ENCODE measurements around the gene FYCO1. TPM values are rescaled to one million over a fixed set of nuclear protein-coding genes. Genes with fewer than 3 reads are reported as not detected.

Gene FYCO1
- total and polyA plus RNA-seq, 2 experiments from 2014 or later: 6.2 to 13.4 TPM

- in situ Hi-C loops (cut with MboI): no loop called here
- Histone ChIP-seq H3K36me3 (ENCODE audit: low read depth) (0 out of 2 replicates have a peak, but pooled peaks cover 3% of the 10 kb centered on the region), H3K9me3 (ENCODE audit: low read depth) (no peaks in the 10 kb centered on the region), H3K27ac (no peak overlapping the region), H3K79me2 (ENCODE audit: insufficient read depth) (no peaks in the 10 kb centered on the region), H2AFZ (no peak overlapping the region), H3K27me3 (replicated peaks; ENCODE audit: insufficient read depth) (no peaks in the 10 kb centered on the region), H3K4me1 (ENCODE audit: insufficient read depth) (peaks cover 19% of the 10 kb centered on the region), H4K20me1 (ENCODE audit: insufficient read depth) (no peaks in the 10 kb centered on the region), H3K4me2 (ENCODE audit: unreplicated experiment) (no peak overlapping the region), H3K9me2 (ENCODE audit: insufficient read depth) (no peaks in the 10 kb centered on the region), H3K9ac (no peak overlapping the region), H3F3A (ENCODE audit: insufficient read depth) (peaks cover 15% of the 10 kb centered on the region), H3K4me3 (no peak overlapping the region)
- TF ChIP-seq EZH2 (IDR thresholded peaks at IDR 0.05; ENCODE audit: insufficient read depth, poor library complexity, severe bottlenecking) (no peak), EZH2phosphoT487 (IDR thresholded peaks at IDR 0.05; ENCODE audit: insufficient read depth, low read depth) (no peak)
- no peak for DNase-seq
- WGBS, 2 experiments (ENCODE audit: low coverage in 1 of 2, low lambda C conversion rate in 2 of 2, missing lambda C conversion rate in 2 of 2): 70 to 72% methylated on average over 3 of the region's 3 CpGs
Observed at GRCh38 chr3:45969116-45969515, 26.5 kb downstream of the FYCO1 start.

- H2AFZ ChIP-seq: no peak overlapping the region
- WGBS, 2 experiments (ENCODE audit: low coverage in 1 of 2, low lambda C conversion rate in 2 of 2, missing lambda C conversion rate in 2 of 2): 16 to 37% methylated on average over 2 of the region's 2 CpGs
- H3K9me3 ChIP-seq (ENCODE audit: low read depth): no peaks in the 10 kb centered on the region
- in situ Hi-C loops (cut with MboI): no loop called here
- H3K9ac ChIP-seq: no peak overlapping the region
- H3K4me1 ChIP-seq (ENCODE audit: insufficient read depth): peaks cover 19% of the 10 kb centered on the region
- no peaks in the 10 kb centered on the region for H3K79me2 ChIP-seq (ENCODE audit: insufficient read depth)
- 0 out of 2 replicates have a peak, but pooled peaks cover 6% of the 10 kb centered on the region for H3K36me3 ChIP-seq (ENCODE audit: low read depth)
- peak; percentile 83 for DNase-seq
- no peak overlapping the region for H3K4me2 ChIP-seq (ENCODE audit: unreplicated experiment)
- TF ChIP-seq EZH2phosphoT487 (IDR thresholded peaks at IDR 0.05; ENCODE audit: insufficient read depth, low read depth) (no peak), EZH2 (IDR thresholded peaks at IDR 0.05; ENCODE audit: insufficient read depth, poor library complexity, severe bottlenecking) (no peak)
- H3K4me3 ChIP-seq: no peak overlapping the region
- no peaks in the 10 kb centered on the region for H4K20me1 ChIP-seq (ENCODE audit: insufficient read depth)
- no peaks in the 10 kb centered on the region for H3K27me3 ChIP-seq (replicated peaks; ENCODE audit: insufficient read depth)
- peaks cover 15% of the 10 kb centered on the region for H3F3A ChIP-seq (ENCODE audit: insufficient read depth)
- H3K9me2 ChIP-seq (ENCODE audit: insufficient read depth): no peaks in the 10 kb centered on the region
- no peak overlapping the region for H3K27ac ChIP-seq
Observed at GRCh38 chr3:45968706-45969105, 26.9 kb downstream of the FYCO1 start.

- in situ Hi-C loops (cut with MboI): no loop called here
- TF ChIP-seq EZH2 (IDR thresholded peaks at IDR 0.05; ENCODE audit: insufficient read depth, poor library complexity, severe bottlenecking) (no peak), EZH2phosphoT487 (IDR thresholded peaks at IDR 0.05; ENCODE audit: insufficient read depth, low read depth) (no peak)
- Histone ChIP-seq H3K4me3 (no peak overlapping the region), H3K27ac (no peak overlapping the region), H3K9ac (no peak overlapping the region), H2AFZ (no peak overlapping the region), H3K4me2 (ENCODE audit: unreplicated experiment) (no peak overlapping the region), H4K20me1 (ENCODE audit: insufficient read depth) (no peaks in the 10 kb centered on the region), H3K36me3 (ENCODE audit: low read depth) (0 out of 2 replicates have a peak, but pooled peaks cover 6% of the 10 kb centered on the region), H3F3A (ENCODE audit: insufficient read depth) (peaks cover 10% of the 10 kb centered on the region), H3K9me3 (ENCODE audit: low read depth) (no peaks in the 10 kb centered on the region), H3K4me1 (ENCODE audit: insufficient read depth) (peaks cover 17% of the 10 kb centered on the region), H3K79me2 (ENCODE audit: insufficient read depth) (no peaks in the 10 kb centered on the region), H3K27me3 (replicated peaks; ENCODE audit: insufficient read depth) (no peaks in the 10 kb centered on the region), H3K9me2 (ENCODE audit: insufficient read depth) (no peaks in the 10 kb centered on the region)
- no peak for DNase-seq
- WGBS, 2 experiments (ENCODE audit: low coverage in 1 of 2, low lambda C conversion rate in 2 of 2, missing lambda C conversion rate in 2 of 2): 74% methylated on average over 9 of the region's 9 CpGs
Observed at GRCh38 chr3:45968149-45968548, 27.5 kb downstream of the FYCO1 start.

GRCh38 chr3:45967724-45968123, 27.9 kb downstream of the FYCO1 start:
- in situ Hi-C loops (cut with MboI): no loop called here
- WGBS, 2 experiments (ENCODE audit: low coverage in 1 of 2, low lambda C conversion rate in 2 of 2, missing lambda C conversion rate in 2 of 2): 68 to 71% methylated on average over 8 of the region's 8 CpGs

More at GRCh38 chr3:45967724-45968123, 27.9 kb downstream of the FYCO1 start:
- no peak for DNase-seq
- no peaks in the 10 kb centered on the region for H3K9me3 ChIP-seq (ENCODE audit: low read depth)
- no peaks in the 10 kb centered on the region for H3K27me3 ChIP-seq (replicated peaks; ENCODE audit: insufficient read depth)
- H3K4me1 ChIP-seq (ENCODE audit: insufficient read depth): peaks cover 12% of the 10 kb centered on the region
- H3K4me3 ChIP-seq: no peak overlapping the region
- no peaks in the 10 kb centered on the region for H3K9me2 ChIP-seq (ENCODE audit: insufficient read depth)
- H4K20me1 ChIP-seq (ENCODE audit: insufficient read depth): no peaks in the 10 kb centered on the region
- 0 out of 2 replicates have a peak, but pooled peaks cover 6% of the 10 kb centered on the region for H3K36me3 ChIP-seq (ENCODE audit: low read depth)
- H2AFZ ChIP-seq: no peak overlapping the region
- no peak overlapping the region for H3K27ac ChIP-seq
- TF ChIP-seq EZH2phosphoT487 (IDR thresholded peaks at IDR 0.05; ENCODE audit: insufficient read depth, low read depth) (no peak), EZH2 (IDR thresholded peaks at IDR 0.05; ENCODE audit: insufficient read depth, poor library complexity, severe bottlenecking) (no peak)
- H3F3A ChIP-seq (ENCODE audit: insufficient read depth): peaks cover 6% of the 10 kb centered on the region
- no peak overlapping the region for H3K9ac ChIP-seq
- no peaks in the 10 kb centered on the region for H3K79me2 ChIP-seq (ENCODE audit: insufficient read depth)
- H3K4me2 ChIP-seq (ENCODE audit: unreplicated experiment): no peak overlapping the region
